Nephron (organoid): ENCODE measurements around the gene SF1.

Experiments
- H3K27ac Mint-ChIP-seq, 3 experiments: 2 replicates each; pipeline ENCODE4 v1.8.0; 2020; ENCODE audit warnings: mixed read lengths in 3 of 3, mild to moderate bottlenecking in 2 of 3, moderate library complexity in 1 of 3
- H3K27me3 Mint-ChIP-seq: 2 replicates; pipeline ENCODE4 v1.8.0; 2021; ENCODE audit warnings: low read depth, mild to moderate bottlenecking, moderate library complexity, mixed read lengths
- H3K36me3 Mint-ChIP-seq: 2 replicates; pipeline ENCODE4 v1.8.0; 2020; ENCODE audit warnings: low read depth, mixed read lengths
- H3K4me1 Mint-ChIP-seq: 2 replicates; pipeline ENCODE4 v1.8.0; 2020; ENCODE audit warnings: mixed read lengths
- H3K4me3 Mint-ChIP-seq, 3 experiments: 2 replicates each; pipeline ENCODE4 v1.8.0; 2020; ENCODE audit warnings: mild to moderate bottlenecking in 3 of 3, mixed read lengths in 3 of 3, moderate library complexity in 2 of 3
- H3K9me3 Mint-ChIP-seq: 2 replicates; pipeline ENCODE4 v1.8.0; 2020; ENCODE audit warnings: mixed read lengths
- TF ChIP-seq, protein P1 (sequence below), 3 experiments: fragments of 200-600 bp; sonication (generic); IDR thresholded peaks; one replicate each; pipeline ENCODE4 v1.5.0; 2021; ENCODE audit warnings: antibody characterized with exemption in 3 of 3; ENCODE audit not compliant: unreplicated experiment in 3 of 3

SF1 gene

DNA sequence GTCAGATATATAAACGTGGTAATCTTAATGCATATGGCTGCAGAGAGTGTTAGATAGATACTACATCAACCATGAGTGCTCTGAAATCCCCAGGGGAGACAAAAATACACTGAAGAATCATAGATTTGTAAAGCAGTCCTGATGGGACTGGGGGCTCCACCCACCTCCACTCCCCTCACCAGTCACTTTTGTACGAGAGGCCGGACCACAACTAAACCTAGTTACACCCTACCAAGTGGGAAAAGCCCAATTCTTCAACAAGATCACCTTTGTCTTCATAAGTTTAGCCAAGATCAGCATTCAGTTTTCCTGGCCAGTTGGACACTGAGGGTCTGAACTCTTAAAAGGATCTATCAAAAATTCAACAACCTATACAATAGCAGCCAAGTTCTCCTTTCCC is 1.5 kb downstream of the SF1 start:
- Mint-ChIP-seq H3K4me3 (peak overlapping the region; percentile 86 to 99 (median 98)), H3K9me3 (no peaks in the 10 kb centered on the region), H3K4me1 (peaks cover 54% of the 10 kb centered on the region), H3K27ac (peak overlapping the region; percentile 78 to 98 (median 95)), H3K27me3 (no peaks in the 10 kb centered on the region), H3K36me3 (peaks cover 56% of the 10 kb centered on the region)
- TF ChIP-seq, protein P1, sequence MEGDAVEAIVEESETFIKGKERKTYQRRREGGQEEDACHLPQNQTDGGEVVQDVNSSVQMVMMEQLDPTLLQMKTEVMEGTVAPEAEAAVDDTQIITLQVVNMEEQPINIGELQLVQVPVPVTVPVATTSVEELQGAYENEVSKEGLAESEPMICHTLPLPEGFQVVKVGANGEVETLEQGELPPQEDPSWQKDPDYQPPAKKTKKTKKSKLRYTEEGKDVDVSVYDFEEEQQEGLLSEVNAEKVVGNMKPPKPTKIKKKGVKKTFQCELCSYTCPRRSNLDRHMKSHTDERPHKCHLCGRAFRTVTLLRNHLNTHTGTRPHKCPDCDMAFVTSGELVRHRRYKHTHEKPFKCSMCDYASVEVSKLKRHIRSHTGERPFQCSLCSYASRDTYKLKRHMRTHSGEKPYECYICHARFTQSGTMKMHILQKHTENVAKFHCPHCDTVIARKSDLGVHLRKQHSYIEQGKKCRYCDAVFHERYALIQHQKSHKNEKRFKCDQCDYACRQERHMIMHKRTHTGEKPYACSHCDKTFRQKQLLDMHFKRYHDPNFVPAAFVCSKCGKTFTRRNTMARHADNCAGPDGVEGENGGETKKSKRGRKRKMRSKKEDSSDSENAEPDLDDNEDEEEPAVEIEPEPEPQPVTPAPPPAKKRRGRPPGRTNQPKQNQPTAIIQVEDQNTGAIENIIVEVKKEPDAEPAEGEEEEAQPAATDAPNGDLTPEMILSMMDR (IDR thresholded peaks at IDR 0.05; ENCODE audit: unreplicated experiment in 3 of 3) = no peak

DNA sequence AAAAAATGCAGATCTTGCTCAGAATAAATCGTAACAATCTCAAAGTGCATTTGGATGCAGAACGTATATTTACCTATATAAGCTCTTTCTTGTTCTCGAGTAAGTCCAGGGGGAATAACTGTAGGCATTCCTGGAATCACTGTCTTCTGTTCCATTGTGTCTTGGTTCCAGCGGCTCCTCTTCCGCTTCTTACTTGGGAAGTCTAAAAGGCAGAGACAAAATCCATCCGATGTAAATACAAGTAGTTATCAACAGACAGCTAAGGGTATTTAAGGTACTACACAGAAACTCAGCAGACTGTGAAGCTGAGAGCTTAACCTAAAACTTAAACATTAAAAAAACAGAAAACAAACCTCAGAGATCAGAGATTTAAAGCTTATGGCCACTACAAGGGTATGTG is 1.9 kb downstream of the SF1 start:
- no peaks in the 10 kb centered on the region for H3K9me3 Mint-ChIP-seq
- no peaks in the 10 kb centered on the region for H3K27me3 Mint-ChIP-seq
- peaks cover 59% of the 10 kb centered on the region for H3K4me1 Mint-ChIP-seq
- H3K27ac Mint-ChIP-seq = peak overlapping the region; percentile 78 to 98 (median 95)
- TF ChIP-seq, protein P1 (IDR thresholded peaks at IDR 0.05; ENCODE audit: unreplicated experiment in 3 of 3) = no peak
- peak overlapping the region; percentile 86 to 99 (median 98) for H3K4me3 Mint-ChIP-seq
- H3K36me3 Mint-ChIP-seq = peaks cover 61% of the 10 kb centered on the region

DNA sequence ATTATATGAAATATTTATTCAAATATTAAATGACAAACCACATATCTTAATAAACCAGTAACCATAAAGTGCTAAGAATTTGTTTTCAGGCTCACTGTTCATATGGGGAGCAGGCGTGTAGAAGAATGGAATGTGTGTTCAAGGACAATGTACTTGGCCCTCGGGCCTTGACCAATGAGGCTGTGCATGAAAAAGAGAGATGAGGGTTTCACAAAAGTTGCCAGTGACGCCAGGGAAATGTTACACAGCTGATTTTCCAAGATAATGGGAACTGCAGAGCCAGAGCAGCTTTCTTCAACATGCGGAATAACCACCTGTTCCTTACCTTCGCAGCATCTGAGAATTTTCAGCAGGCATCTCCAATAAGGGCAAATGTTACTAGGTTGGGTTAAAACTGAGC is 4.2 kb downstream of the SF1 start:
- H3K4me3 Mint-ChIP-seq = peak overlapping the region; percentile 27 to 74 (median 66)
- no peaks in the 10 kb centered on the region for H3K27me3 Mint-ChIP-seq
- H3K27ac Mint-ChIP-seq = no peak overlapping the region
- H3K36me3 Mint-ChIP-seq = peaks cover 83% of the 10 kb centered on the region
- TF ChIP-seq, protein P1 (IDR thresholded peaks at IDR 0.05; ENCODE audit: unreplicated experiment in 3 of 3) = no peak
- peaks cover 67% of the 10 kb centered on the region for H3K4me1 Mint-ChIP-seq
- no peaks in the 10 kb centered on the region for H3K9me3 Mint-ChIP-seq

DNA sequence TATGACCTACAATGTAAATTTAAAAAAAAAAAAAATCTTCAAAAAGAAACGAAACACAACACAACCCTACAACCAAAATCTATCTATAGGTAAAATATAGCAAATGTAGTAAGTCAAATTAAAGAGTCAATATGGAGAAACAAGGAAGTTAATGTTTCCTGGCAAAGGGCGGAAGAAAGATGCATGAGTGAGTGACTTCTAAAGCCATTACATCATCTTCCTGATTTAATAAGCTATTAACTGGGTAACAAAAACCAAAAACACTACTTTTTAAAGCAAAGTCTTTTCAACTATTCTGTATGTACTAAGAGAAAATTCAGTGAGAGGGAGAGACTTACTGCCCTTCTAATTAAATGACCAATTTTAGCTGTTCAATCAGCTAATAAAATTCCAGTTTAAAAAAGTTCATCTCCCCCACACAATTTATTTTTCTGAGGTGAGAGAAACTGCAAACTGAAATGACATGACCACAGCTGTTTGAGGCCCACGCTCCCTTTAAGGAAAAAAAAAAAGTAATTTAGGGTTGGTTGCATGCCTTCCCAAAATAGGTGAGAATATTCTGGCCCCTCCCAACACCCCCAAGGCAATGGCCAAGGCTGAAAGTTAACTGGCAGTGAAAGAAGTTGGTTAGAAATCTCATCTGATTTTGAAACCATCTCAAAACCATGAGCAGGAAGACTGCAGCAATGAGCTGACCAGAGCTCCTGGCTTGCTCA is 5.9 kb downstream of the SF1 start:
- TF ChIP-seq, protein P1 (IDR thresholded peaks at IDR 0.05; ENCODE audit: unreplicated experiment in 3 of 3) = no peak
- no peaks in the 10 kb centered on the region for H3K9me3 Mint-ChIP-seq
- H3K27me3 Mint-ChIP-seq = no peaks in the 10 kb centered on the region
- H3K4me3 Mint-ChIP-seq = peak overlapping the region in 1 of 3 experiments; percentile 30
- H3K27ac Mint-ChIP-seq = peak overlapping the region; percentile 29 to 67 (median 67)
- peaks cover 64% of the 10 kb centered on the region for H3K4me1 Mint-ChIP-seq
- H3K36me3 Mint-ChIP-seq = peaks cover 99% of the 10 kb centered on the region

DNA sequence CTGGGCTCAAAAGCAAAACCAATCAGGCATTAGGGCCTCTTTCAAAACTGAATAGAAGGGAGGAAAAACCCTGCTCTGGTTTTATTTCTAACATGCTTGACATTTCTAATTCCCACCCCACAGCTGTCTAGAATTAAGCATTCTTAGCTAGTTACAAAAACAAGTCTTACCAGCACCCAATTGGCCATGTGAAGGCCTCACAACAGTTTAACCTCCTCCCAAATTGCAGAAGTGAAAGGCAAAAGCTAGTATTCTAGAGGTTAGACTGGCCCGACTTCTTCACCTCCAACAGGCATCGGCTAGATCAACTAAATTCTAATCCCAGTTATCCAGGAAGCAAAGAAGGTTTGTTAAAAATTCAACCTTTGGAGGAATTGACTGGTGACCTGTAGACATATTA is 6.5 kb downstream of the SF1 start:
- TF ChIP-seq, protein P1 (IDR thresholded peaks at IDR 0.05; ENCODE audit: unreplicated experiment in 3 of 3) = no peak
- Mint-ChIP-seq H3K27ac (peak overlapping the region in 2 of 3 experiments; percentile 29 to 67), H3K4me3 (peak overlapping the region in 1 of 3 experiments; percentile 19), H3K27me3 (no peaks in the 10 kb centered on the region), H3K4me1 (peaks cover 58% of the 10 kb centered on the region), H3K36me3 (peaks cover 98% of the 10 kb centered on the region), H3K9me3 (no peaks in the 10 kb centered on the region)

DNA sequence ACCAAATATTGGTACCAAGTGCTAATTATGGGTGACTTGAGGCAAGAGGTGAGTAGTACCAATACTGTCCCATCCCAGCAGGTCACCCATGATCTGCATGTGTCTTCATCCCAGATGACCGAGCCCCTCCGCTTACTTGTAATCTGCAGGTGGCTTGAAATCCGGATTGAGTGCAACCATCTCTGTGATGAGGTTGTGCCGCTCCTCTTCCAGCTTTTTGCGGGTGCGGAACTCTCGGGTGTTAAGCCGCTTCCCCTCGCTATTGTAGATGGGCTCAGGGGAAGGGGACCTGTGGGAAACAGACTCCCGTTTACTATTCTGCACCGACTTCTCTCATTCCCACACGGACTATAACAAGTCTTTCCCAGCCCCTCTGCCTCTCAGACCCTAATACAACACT is 8.2 kb downstream of the SF1 start:
- Mint-ChIP-seq H3K27ac (no peak overlapping the region), H3K4me1 (peaks cover 45% of the 10 kb centered on the region), H3K9me3 (no peaks in the 10 kb centered on the region), H3K27me3 (no peaks in the 10 kb centered on the region), H3K36me3 (peaks cover 92% of the 10 kb centered on the region), H3K4me3 (no peak overlapping the region)
- TF ChIP-seq, protein P1 (IDR thresholded peaks at IDR 0.05; ENCODE audit: unreplicated experiment in 3 of 3) = no peak
